Naive B cell (primary cell): ENCODE measurements around the gene EEF2K. TPM values are rescaled to one million over a fixed set of nuclear protein-coding genes. Genes with fewer than 3 reads are reported as not detected.
A peak's percentile ranks its signal among the peaks of the same experiment; 100 is the strongest.
"Not testable (repeated sequence)": the region's sequence is repeated elsewhere in the genome, so short reads cannot be mapped to it uniquely, and the experiment has no call there.

Experiments
- ATAC-seq, 2 donors: fragments of 150-1000 bp; cut with Tn5 transposase; 2 replicates each; pipeline ENCODE4 v1.10.0; 2021; ENCODE audit warnings: low read depth in 2 of 2, mild to moderate bottlenecking in 2 of 2, moderate library complexity in 2 of 2
- DNase-seq: peaks from one replicate; pipeline ENCODE4 v3.0.0; 2022
- H3K27ac Mint-ChIP-seq, 6 donors: one replicate each; pipeline ENCODE4 v1.8.0; 2020 to 2022; ENCODE audit warnings: mild to moderate bottlenecking in 6 of 6, mixed read lengths in 6 of 6, moderate library complexity in 5 of 6, inconsistent platforms in 2 of 6
- H3K27me3 Mint-ChIP-seq, 3 donors: one replicate each; pipeline ENCODE4 v1.8.0; 2021 to 2022; ENCODE audit warnings: mixed read lengths in 3 of 3, mild to moderate bottlenecking in 1 of 3
- H3K36me3 Mint-ChIP-seq, 2 donors: one replicate each; pipeline ENCODE4 v1.8.0; 2020 to 2022; ENCODE audit warnings: mixed read lengths in 2 of 2, inconsistent platforms in 1 of 2, mild to moderate bottlenecking in 1 of 2
- H3K4me1 Mint-ChIP-seq, 3 donors: one replicate each; pipeline ENCODE4 v1.8.0; 2020 to 2022; ENCODE audit warnings: mixed read lengths in 3 of 3, inconsistent platforms in 1 of 3, mild to moderate bottlenecking in 1 of 3, moderate library complexity in 1 of 3
- H3K4me3 Mint-ChIP-seq, 8 donors: one replicate each; pipeline ENCODE4 v1.8.0; 2020 to 2022; ENCODE audit warnings: mild to moderate bottlenecking in 8 of 8, mixed read lengths in 8 of 8, moderate library complexity in 8 of 8, inconsistent platforms in 2 of 8
- H3K9me3 Mint-ChIP-seq, 7 donors: one replicate each; pipeline ENCODE4 v1.8.0; 2020 to 2022; ENCODE audit warnings: mixed read lengths in 7 of 7, mild to moderate bottlenecking in 5 of 7, inconsistent platforms in 2 of 7, moderate library complexity in 1 of 7
- polyA plus RNA-seq, 6 donors: library from polyadenylated mRNA; unstranded; fragments of 300-500 nt; fragmentation: Illumina TruSeq; gene quantifications; one replicate each; pipeline ENCODE4 v1.2.3, GENCODE V29; 2021; ENCODE audit warnings: low read depth in 6 of 6

The EEF2K gene
- polyA plus RNA-seq, 6 donors from 2014 or later, result 1.2 to 2.9 (median 1.8) TPM

GRCh38 chr16:22192261-22193062 lies 13.6 kb upstream of the EEF2K start:
- peak overlapping the region; percentile 74 to 100 (median 90) for H3K4me3 Mint-ChIP-seq
- H3K27me3 Mint-ChIP-seq, result peaks cover 0 to 4% (median 0%) of the 10 kb centered on the region in 3 donors
- DNase-seq (peak; percentile 77), ATAC-seq (peak; percentile 22 to 30)
- H3K9me3 Mint-ChIP-seq, result peaks cover 0 to 7% (median 0%) of the 10 kb centered on the region in 7 donors
- H3K27ac Mint-ChIP-seq, result peak overlapping the region; percentile 97 to 100 (median 100)
- no peaks in the 10 kb centered on the region for H3K36me3 Mint-ChIP-seq
- peaks cover 54 to 83% (median 64%) of the 10 kb centered on the region in 3 donors for H3K4me1 Mint-ChIP-seq

GRCh38 chr16:22193063-22193411 lies 13.0 kb upstream of the EEF2K start:
- no peak for ATAC-seq
- DNase-seq, result no peak
- Mint-ChIP-seq H3K4me3 (peak overlapping the region in 3 of 8 donors; percentile 15 to 96 (median 84)), H3K9me3 (peaks cover 0 to 7% (median 0%) of the 10 kb centered on the region in 7 donors), H3K27ac (peak overlapping the region; percentile 97 to 100 (median 100)), H3K27me3 (peaks cover 0 to 4% (median 0%) of the 10 kb centered on the region in 3 donors), H3K36me3 (no peaks in the 10 kb centered on the region), H3K4me1 (peaks cover 52 to 78% (median 62%) of the 10 kb centered on the region in 3 donors)

- Mint-ChIP-seq H3K27me3 (peaks cover 0 to 4% (median 0%) of the 10 kb centered on the region in 3 donors), H3K36me3 (no peaks in the 10 kb centered on the region), H3K27ac (peak overlapping the region; percentile 94 to 100 (median 98)), H3K9me3 (peaks cover 0 to 7% (median 0%) of the 10 kb centered on the region in 7 donors), H3K4me3 (peak overlapping the region in 7 of 8 donors; percentile 76 to 94 (median 92)), H3K4me1 (peaks cover 35 to 60% (median 46%) of the 10 kb centered on the region in 3 donors)
- ATAC-seq (peak in 1 of 2 donors; percentile 1), DNase-seq (peak; percentile 59)
Measured at GRCh38 chr16:22194707-22195444, 11.2 kb upstream of the EEF2K start.

GRCh38 chr16:22195445-22195694 lies 10.7 kb upstream of the EEF2K start:
- peak overlapping the region; percentile 94 to 100 (median 98) for H3K27ac Mint-ChIP-seq
- ATAC-seq, result no peak

GRCh38 chr16:22195695-22196558 lies 10.2 kb upstream of the EEF2K start:
- ATAC-seq (peak; percentile 2 to 12), DNase-seq (peak; percentile 89)
- peaks cover 0 to 4% (median 0%) of the 10 kb centered on the region in 3 donors for H3K27me3 Mint-ChIP-seq
- peak overlapping the region; percentile 76 to 95 (median 92) for H3K4me3 Mint-ChIP-seq
- peaks cover 35 to 55% (median 41%) of the 10 kb centered on the region in 3 donors for H3K4me1 Mint-ChIP-seq
- no peaks in the 10 kb centered on the region for H3K36me3 Mint-ChIP-seq
- H3K27ac Mint-ChIP-seq, result peak overlapping the region; percentile 94 to 100 (median 98)
- H3K9me3 Mint-ChIP-seq, result peaks cover 0 to 7% (median 0%) of the 10 kb centered on the region in 7 donors

More at GRCh38 chr16:22195445-22195694, 10.7 kb upstream of the EEF2K start:
- peak overlapping the region; percentile 76 to 95 (median 92) for H3K4me3 Mint-ChIP-seq
- H3K9me3 Mint-ChIP-seq, result peaks cover 0 to 7% (median 0%) of the 10 kb centered on the region in 7 donors
- DNase-seq, result no peak
- H3K27me3 Mint-ChIP-seq, result peaks cover 0 to 4% (median 0%) of the 10 kb centered on the region in 3 donors
- H3K36me3 Mint-ChIP-seq, result no peaks in the 10 kb centered on the region
- H3K4me1 Mint-ChIP-seq, result peaks cover 35 to 60% (median 45%) of the 10 kb centered on the region in 3 donors

- H3K4me1 Mint-ChIP-seq, result peaks cover 35 to 50% (median 35%) of the 10 kb centered on the region in 3 donors
- H3K4me3 Mint-ChIP-seq, result peak overlapping the region; percentile 76 to 94 (median 91)
- not testable (repeated sequence) for H3K9me3 Mint-ChIP-seq, DNase-seq, H3K27me3 Mint-ChIP-seq, ATAC-seq, H3K36me3 Mint-ChIP-seq
- H3K27ac Mint-ChIP-seq, result peak overlapping the region in 3 of 6 donors; percentile 32 to 100 (median 97)
Measured at GRCh38 chr16:22196559-22197168, 9.4 kb upstream of the EEF2K start.

GRCh38 chr16:22198547-22199293 lies 7.4 kb upstream of the EEF2K start:
- Mint-ChIP-seq H3K27me3 (peaks cover 0 to 4% (median 0%) of the 10 kb centered on the region in 3 donors), H3K36me3 (no peaks in the 10 kb centered on the region), H3K4me3 (peak overlapping the region in 3 of 8 donors; percentile 20 to 72 (median 55)), H3K9me3 (peaks cover 0 to 7% (median 0%) of the 10 kb centered on the region in 7 donors), H3K4me1 (peaks cover 22 to 30% (median 24%) of the 10 kb centered on the region in 3 donors), H3K27ac (peak overlapping the region in 2 of 6 donors; percentile 31 to 67)
- DNase-seq, result no peak
- ATAC-seq, result no peak

- ATAC-seq (no peak), DNase-seq (no peak)
- Mint-ChIP-seq H3K4me3 (no peak overlapping the region), H3K36me3 (no peaks in the 10 kb centered on the region), H3K9me3 (peaks cover 0 to 2% (median 0%) of the 10 kb centered on the region in 7 donors), H3K27ac (no peak overlapping the region), H3K27me3 (no peaks in the 10 kb centered on the region), H3K4me1 (peaks cover 10 to 11% (median 11%) of the 10 kb centered on the region in 3 donors)
Measured at GRCh38 chr16:22202261-22202637, 3.8 kb upstream of the EEF2K start.

- Mint-ChIP-seq H3K4me1 (peaks cover 17 to 20% (median 18%) of the 10 kb centered on the region in 3 donors), H3K4me3 (peak overlapping the region in 1 of 8 donors; percentile 39), H3K27ac (peak overlapping the region in 1 of 6 donors; percentile 54), H3K27me3 (no peaks in the 10 kb centered on the region), H3K9me3 (peaks cover 0 to 2% (median 0%) of the 10 kb centered on the region in 7 donors), H3K36me3 (no peaks in the 10 kb centered on the region)
- no peak for ATAC-seq
- no peak for DNase-seq
Measured at GRCh38 chr16:22203091-22203490, 3.0 kb upstream of the EEF2K start.

- Mint-ChIP-seq H3K4me1 (peaks cover 17 to 25% (median 18%) of the 10 kb centered on the region in 3 donors), H3K4me3 (peak overlapping the region in 3 of 8 donors; percentile 35 to 92 (median 48)), H3K27ac (peak overlapping the region in 1 of 6 donors; percentile 61), H3K36me3 (no peaks in the 10 kb centered on the region), H3K9me3 (peaks cover 0 to 2% (median 0%) of the 10 kb centered on the region in 7 donors), H3K27me3 (no peaks in the 10 kb centered on the region)
- ATAC-seq (no peak), DNase-seq (no peak)
Measured at GRCh38 chr16:22204091-22204655, 1.9 kb upstream of the EEF2K start.

- no peaks in the 10 kb centered on the region for H3K36me3 Mint-ChIP-seq
- peak overlapping the region; percentile 90 to 98 (median 94) for H3K4me3 Mint-ChIP-seq
- no peaks in the 10 kb centered on the region for H3K27me3 Mint-ChIP-seq
- no peak for DNase-seq
- H3K9me3 Mint-ChIP-seq, result peaks cover 0 to 2% (median 0%) of the 10 kb centered on the region in 7 donors
- peaks cover 20 to 38% (median 25%) of the 10 kb centered on the region in 3 donors for H3K4me1 Mint-ChIP-seq
- ATAC-seq, result no peak
- peak overlapping the region in 5 of 6 donors; percentile 90 to 98 (median 96) for H3K27ac Mint-ChIP-seq
Measured at GRCh38 chr16:22205577-22206012, 483 bp upstream of the EEF2K start.
